Trophoblast cell (in vitro differentiated cells and primary cell): Measurements from ENCODE around the gene CRK.

ENCODE experiments used
- DNase-seq, 2 donors: peaks; one replicate each; pipeline ENCODE4 v3.0.0-alpha.2; 2016
- H2AFZ ChIP-seq: 2 replicates; pipeline ENCODE4 v1.6.1; 2013; ENCODE audit warnings: low read length, moderate library complexity, mild to moderate bottlenecking; ENCODE audit not compliant: insufficient read depth, poor library complexity
- H2AK5ac ChIP-seq: 2 replicates; pipeline ENCODE4 v1.6.1; 2013; ENCODE audit warnings: mild to moderate bottlenecking, low read length
- H2BK120ac ChIP-seq: 2 replicates; pipeline ENCODE4 v1.6.1; 2013; ENCODE audit warnings: low read length, mild to moderate bottlenecking, moderate library complexity; ENCODE audit not compliant: insufficient read depth, poor library complexity
- H2BK12ac ChIP-seq: 2 replicates; pipeline ENCODE4 v1.6.1; 2013; ENCODE audit warnings: mild to moderate bottlenecking, low read length, moderate library complexity
- H2BK5ac ChIP-seq: 2 replicates; pipeline ENCODE4 v1.6.1; 2013; ENCODE audit warnings: low read length, low read depth, moderate library complexity, mild to moderate bottlenecking; ENCODE audit not compliant: poor library complexity
- H3K14ac ChIP-seq: 2 replicates; pipeline ENCODE4 v1.6.1; 2013; ENCODE audit warnings: mild to moderate bottlenecking, low read length
- H3K18ac ChIP-seq: 2 replicates; pipeline ENCODE4 v1.6.1; 2013; ENCODE audit warnings: mild to moderate bottlenecking, low read length
- H3K23ac ChIP-seq: 2 replicates; pipeline ENCODE4 v1.6.1; 2013; ENCODE audit warnings: low read length
- H3K27ac ChIP-seq: 2 replicates; pipeline ENCODE4 v1.5.1; 2013; ENCODE audit warnings: low read depth, mild to moderate bottlenecking, inconsistent platforms, low read length, moderate library complexity
- H3K27me3 ChIP-seq: 2 replicates; pipeline ENCODE4 v1.6.1; 2013; ENCODE audit warnings: inconsistent platforms, mild to moderate bottlenecking, low read length, moderate library complexity; ENCODE audit not compliant: insufficient read depth
- H3K36me3 ChIP-seq, 2 experiments: 1 replicate in 1 of 2; 2 replicates in 1 of 2; pipeline ENCODE4 v1.6.1; 2013; ENCODE audit warnings: low read length in 2 of 2, mild to moderate bottlenecking in 2 of 2, moderate library complexity in 1 of 2; ENCODE audit not compliant: insufficient read depth in 2 of 2, control insufficient read depth in 1 of 2
- H3K4ac ChIP-seq: 2 replicates; pipeline ENCODE4 v1.6.1; 2013; ENCODE audit warnings: low read depth, mild to moderate bottlenecking, low read length, moderate library complexity
- H3K4me1 ChIP-seq, 2 experiments: 1 replicate in 1 of 2; 2 replicates in 1 of 2; pipeline ENCODE4 v1.6.1; 2013; ENCODE audit warnings: low read length in 2 of 2, mild to moderate bottlenecking in 2 of 2, moderate library complexity in 1 of 2; ENCODE audit not compliant: insufficient read depth in 2 of 2, control insufficient read depth in 1 of 2
- H3K4me2 ChIP-seq: 2 replicates; pipeline ENCODE4 v1.6.1; 2013; ENCODE audit warnings: inconsistent platforms, mild to moderate bottlenecking, low read length, moderate library complexity
- H3K4me3 ChIP-seq: 2 replicates; pipeline ENCODE4 v1.5.1; 2013; ENCODE audit warnings: mild to moderate bottlenecking, low read depth, low read length, inconsistent platforms
- H3K79me1 ChIP-seq: one replicate; pipeline ENCODE4 v1.6.1; 2013; ENCODE audit warnings: low read length
- H3K79me2 ChIP-seq: 2 replicates; pipeline ENCODE4 v1.6.1; 2013; ENCODE audit warnings: low read length, mild to moderate bottlenecking; ENCODE audit not compliant: control insufficient read depth, insufficient read depth, poor library complexity
- H3K9ac ChIP-seq: 2 replicates; pipeline ENCODE4 v1.6.1; 2013; ENCODE audit warnings: mild to moderate bottlenecking, low read length
- H3K9me3 ChIP-seq: 2 replicates; pipeline ENCODE4 v1.6.1; 2013; ENCODE audit warnings: low read depth, mild to moderate bottlenecking, control low read depth, inconsistent platforms, low read length; ENCODE audit not compliant: insufficient read depth
- H4K12ac ChIP-seq: 2 replicates; pipeline ENCODE4 v1.6.1; 2013; ENCODE audit warnings: low read depth, mild to moderate bottlenecking, low read length, moderate library complexity
- H4K8ac ChIP-seq: 2 replicates; pipeline ENCODE4 v1.6.1; 2013; ENCODE audit warnings: low read depth, mild to moderate bottlenecking, low read length, moderate library complexity
- H4K91ac ChIP-seq: one replicate; pipeline ENCODE4 v1.6.1; 2013; ENCODE audit warnings: low read depth, mild to moderate bottlenecking, low read length, moderate library complexity
- WGBS: extraction: QIAGEN DNeasy Blood & Tissue Kit; methylation state at CpG from one replicate; pipeline ENCODE4 v1.1.7; 2013; ENCODE audit warnings: missing lambda C conversion rate; ENCODE audit not compliant: insufficient read length, insufficient coverage; ENCODE audit errors: extremely low coverage; 5-methylcytosine and 5-hydroxymethylcytosine counted together

CRK gene

GRCh38 chr17:1485423-1486376 is 29.7 kb upstream of the CRK start:
- H4K91ac ChIP-seq, result peak overlapping the region; percentile 98
- peak overlapping the region; percentile 66 for H3K4me2 ChIP-seq
- H2BK120ac ChIP-seq, result peak overlapping the region; percentile 91
- H2BK5ac ChIP-seq, result peak overlapping the region; percentile 88
- WGBS, result no CpG with 5 or more reads among the region's 127 CpGs
- H2BK12ac ChIP-seq, result peak overlapping the region; percentile 87
- H4K8ac ChIP-seq, result peak overlapping the region; percentile 98
- H3K36me3 ChIP-seq, result peaks cover 31 to 33% of the 10 kb centered on the region in 2 experiments
- H3K27me3 ChIP-seq, result no peaks in the 10 kb centered on the region
- no peaks in the 10 kb centered on the region for H3K9me3 ChIP-seq
- peak overlapping the region; percentile 98 for H3K14ac ChIP-seq
- peak overlapping the region; percentile 95 for H3K4ac ChIP-seq
- peak overlapping the region; percentile 97 for H4K12ac ChIP-seq
- H3K79me2 ChIP-seq, result peaks cover 19% of the 10 kb centered on the region
- H3K27ac ChIP-seq, result peak overlapping the region; percentile 89
- peak overlapping the region; percentile 88 for H2AK5ac ChIP-seq
- peak overlapping the region; percentile 76 for H3K4me3 ChIP-seq
- H2AFZ ChIP-seq, result peak overlapping the region; percentile 70
- peak overlapping the region; percentile 97 for H3K18ac ChIP-seq
- no peak overlapping the region for H3K23ac ChIP-seq
- H3K4me1 ChIP-seq, result peaks cover 26 to 40% of the 10 kb centered on the region in 2 experiments
- H3K9ac ChIP-seq, result peak overlapping the region; percentile 74
- peak; percentile 72 to 79 for DNase-seq
- H3K79me1 ChIP-seq, result peaks cover 39% of the 10 kb centered on the region

- Histone ChIP-seq H3K4ac (peak overlapping the region; percentile 71), H3K14ac (peak overlapping the region; percentile 83), H2AK5ac (peak overlapping the region; percentile 88), H3K79me1 (peaks cover 35% of the 10 kb centered on the region), H3K9ac (peak overlapping the region; percentile 6), H3K4me3 (peak overlapping the region; percentile 76), H4K8ac (peak overlapping the region; percentile 80), H2BK120ac (peak overlapping the region; percentile 84), H2BK12ac (peak overlapping the region; percentile 32), H3K9me3 (no peaks in the 10 kb centered on the region), H4K12ac (peak overlapping the region; percentile 66), H3K18ac (peak overlapping the region; percentile 84), H3K79me2 (peaks cover 19% of the 10 kb centered on the region), H3K27me3 (no peaks in the 10 kb centered on the region), H2BK5ac (peak overlapping the region; percentile 74), H3K27ac (peak overlapping the region; percentile 89), H3K36me3 (peaks cover 35 to 38% of the 10 kb centered on the region in 2 experiments), H3K23ac (no peak overlapping the region), H3K4me2 (peak overlapping the region; percentile 63), H4K91ac (peak overlapping the region; percentile 85), H2AFZ (peak overlapping the region; percentile 62), H3K4me1 (peaks cover 23 to 34% of the 10 kb centered on the region in 2 experiments)
- peak; percentile 75 to 80 for DNase-seq
- WGBS, result no CpG with 5 or more reads among the region's 19 CpGs
Measured at GRCh38 chr17:1484676-1485422, 28.8 kb upstream of the CRK start.

GRCh38 chr17:1484060-1484535 is 28.1 kb upstream of the CRK start:
- Histone ChIP-seq H3K9me3 (no peaks in the 10 kb centered on the region), H2BK120ac (no peak overlapping the region), H2AFZ (no peak overlapping the region), H3K18ac (peak overlapping the region; percentile 16), H3K9ac (no peak overlapping the region), H4K91ac (no peak overlapping the region), H4K12ac (no peak overlapping the region), H2BK5ac (no peak overlapping the region), H3K27ac (no peak overlapping the region), H3K79me2 (peaks cover 19% of the 10 kb centered on the region), H3K27me3 (no peaks in the 10 kb centered on the region), H2AK5ac (no peak overlapping the region), H3K4me1 (peaks cover 21 to 33% of the 10 kb centered on the region in 2 experiments), H3K4me2 (no peak overlapping the region), H3K4ac (peak overlapping the region; percentile 19), H3K36me3 (peaks cover 42 to 44% of the 10 kb centered on the region in 2 experiments), H3K4me3 (no peak overlapping the region), H2BK12ac (peak overlapping the region; percentile 10), H3K23ac (no peak overlapping the region), H4K8ac (no peak overlapping the region), H3K79me1 (peaks cover 34% of the 10 kb centered on the region), H3K14ac (no peak overlapping the region)
- no CpG with 5 or more reads among the region's 29 CpGs for WGBS
- no peak for DNase-seq

GRCh38 chr17:1482680-1483079 is 26.6 kb upstream of the CRK start:
- no peak for DNase-seq
- H3K9me3 ChIP-seq, result no peaks in the 10 kb centered on the region
- no peak overlapping the region for H2BK5ac ChIP-seq
- H3K9ac ChIP-seq, result no peak overlapping the region
- peaks cover 16% of the 10 kb centered on the region for H3K79me2 ChIP-seq
- no peak overlapping the region for H2AFZ ChIP-seq
- peaks cover 22% of the 10 kb centered on the region for H3K79me1 ChIP-seq
- no peak overlapping the region for H3K4me2 ChIP-seq
- no peak overlapping the region for H3K14ac ChIP-seq
- no peak overlapping the region for H2BK120ac ChIP-seq
- no peak overlapping the region for H3K18ac ChIP-seq
- peaks cover 55 to 58% of the 10 kb centered on the region in 2 experiments for H3K36me3 ChIP-seq
- no peak overlapping the region for H4K91ac ChIP-seq
- no CpG with 5 or more reads among the region's 20 CpGs for WGBS
- no peaks in the 10 kb centered on the region for H3K27me3 ChIP-seq
- H3K4me1 ChIP-seq, result peaks cover 12 to 20% of the 10 kb centered on the region in 2 experiments
- H2AK5ac ChIP-seq, result no peak overlapping the region
- H4K12ac ChIP-seq, result no peak overlapping the region
- H3K23ac ChIP-seq, result no peak overlapping the region
- H4K8ac ChIP-seq, result no peak overlapping the region
- H3K4me3 ChIP-seq, result no peak overlapping the region
- no peak overlapping the region for H3K27ac ChIP-seq
- no peak overlapping the region for H2BK12ac ChIP-seq
- no peak overlapping the region for H3K4ac ChIP-seq
